ENCODE measurements around the gene CARNS1.

GRCh38 chr11:67423466-67423865, 8.0 kb downstream of the CARNS1 start:
- TF ChIP-seq, protein P1, sequence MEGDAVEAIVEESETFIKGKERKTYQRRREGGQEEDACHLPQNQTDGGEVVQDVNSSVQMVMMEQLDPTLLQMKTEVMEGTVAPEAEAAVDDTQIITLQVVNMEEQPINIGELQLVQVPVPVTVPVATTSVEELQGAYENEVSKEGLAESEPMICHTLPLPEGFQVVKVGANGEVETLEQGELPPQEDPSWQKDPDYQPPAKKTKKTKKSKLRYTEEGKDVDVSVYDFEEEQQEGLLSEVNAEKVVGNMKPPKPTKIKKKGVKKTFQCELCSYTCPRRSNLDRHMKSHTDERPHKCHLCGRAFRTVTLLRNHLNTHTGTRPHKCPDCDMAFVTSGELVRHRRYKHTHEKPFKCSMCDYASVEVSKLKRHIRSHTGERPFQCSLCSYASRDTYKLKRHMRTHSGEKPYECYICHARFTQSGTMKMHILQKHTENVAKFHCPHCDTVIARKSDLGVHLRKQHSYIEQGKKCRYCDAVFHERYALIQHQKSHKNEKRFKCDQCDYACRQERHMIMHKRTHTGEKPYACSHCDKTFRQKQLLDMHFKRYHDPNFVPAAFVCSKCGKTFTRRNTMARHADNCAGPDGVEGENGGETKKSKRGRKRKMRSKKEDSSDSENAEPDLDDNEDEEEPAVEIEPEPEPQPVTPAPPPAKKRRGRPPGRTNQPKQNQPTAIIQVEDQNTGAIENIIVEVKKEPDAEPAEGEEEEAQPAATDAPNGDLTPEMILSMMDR (IDR thresholded peaks at IDR 0.05) = no peak
- TF ChIP-seq POLR2A (IDR thresholded peaks at IDR 0.05) (no peak), POLR2AphosphoS5 (IDR thresholded peaks at IDR 0.05) (no peak), EP300 (IDR thresholded peaks at IDR 0.05) (no peak)

Data from upper lobe of left lung (tissue), 4 donors.